CD4-positive, alpha-beta T cell treated with Interleukin-6 for 4 hours (primary cell): ENCODE results near the gene GLDC.
"Not testable (repeated sequence)": the region's sequence is repeated elsewhere in the genome, so short reads cannot be mapped to it uniquely, and the experiment has no call there.

ENCODE experiments used
- DNase-seq: peaks from one replicate; pipeline ENCODE4 v3.0.0-alpha.2; 2020; ENCODE audit warnings: mixed read lengths

The GLDC gene

GRCh38 chr9:6645355-6646292 lies at the start of gene GLDC:
TSS of gene GLDC (minus strand) at chr9:6645729. CDS start at chr9:6645499, 230 bp downstream.
- peak; percentile 62 for DNase-seq

- no peak for DNase-seq
Measured at GRCh38 chr9:6692881-6693361, 47.4 kb upstream of the GLDC start.

- DNase-seq = no peak
Measured at GRCh38 chr9:6692433-6692832, 46.9 kb upstream of the GLDC start.

- not testable (repeated sequence) for DNase-seq
Measured at GRCh38 chr9:6690675-6691070, 45.1 kb upstream of the GLDC start.

- DNase-seq = no peak
Measured at GRCh38 chr9:6689893-6690674, 44.6 kb upstream of the GLDC start.

- DNase-seq = no peak
Measured at GRCh38 chr9:6687180-6687579, 41.7 kb upstream of the GLDC start.

- no peak for DNase-seq
Measured at GRCh38 chr9:6686396-6686795, 40.9 kb upstream of the GLDC start.

- no peak for DNase-seq
Measured at GRCh38 chr9:6681957-6682501, 36.5 kb upstream of the GLDC start.

- peak; percentile 92 for DNase-seq
Measured at GRCh38 chr9:6681147-6681956, 35.8 kb upstream of the GLDC start.

GRCh38 chr9:6680797-6681146 lies 35.2 kb upstream of the GLDC start:
- DNase-seq = peak; percentile 69

- DNase-seq = no peak
Measured at GRCh38 chr9:6677803-6678202, 32.3 kb upstream of the GLDC start.

- DNase-seq = no peak
Measured at GRCh38 chr9:6676254-6676921, 30.9 kb upstream of the GLDC start.

- no peak for DNase-seq
Measured at GRCh38 chr9:6675268-6675667, 29.7 kb upstream of the GLDC start.

GRCh38 chr9:6673326-6674025 lies 27.9 kb upstream of the GLDC start:
- DNase-seq = no peak

GRCh38 chr9:6672118-6672517 lies 26.6 kb upstream of the GLDC start:
- DNase-seq = no peak

- no peak for DNase-seq
Measured at GRCh38 chr9:6671416-6671815, 25.9 kb upstream of the GLDC start.

GRCh38 chr9:6669881-6670280 lies 24.4 kb upstream of the GLDC start:
- DNase-seq = no peak

- no peak for DNase-seq
Measured at GRCh38 chr9:6667633-6668280, 22.2 kb upstream of the GLDC start.

GRCh38 chr9:6667080-6667479 lies 21.6 kb upstream of the GLDC start:
- no peak for DNase-seq

- no peak for DNase-seq
Measured at GRCh38 chr9:6665628-6666027, 20.1 kb upstream of the GLDC start.

- no peak for DNase-seq
Measured at GRCh38 chr9:6664204-6664680, 18.7 kb upstream of the GLDC start.
